Mammary epithelial cell (primary cell): ENCODE measurements around the gene ZCCHC2.

ENCODE experiments used
- EZH2 ChIP-seq: IDR thresholded peaks from 2 replicates; pipeline ENCODE4 v1.6.1; 2012; ENCODE audit warnings: low read length, inconsistent platforms, borderline replicate concordance
- TF ChIP-seq, protein P1 (sequence below), 2 donors: IDR thresholded peaks in 1 of 2; conservative IDR thresholded peaks in 1 of 2; 2 replicates each; pipeline ENCODE4 v1.5.1; 2011 to 2012; ENCODE audit warnings: inconsistent platforms in 2 of 2, low read length in 2 of 2, mild to moderate bottlenecking in 2 of 2, control low read depth in 1 of 2, low read depth in 1 of 2; ENCODE audit not compliant: insufficient read depth in 1 of 2; ENCODE audit errors: extremely low read depth in 1 of 2

DNA sequence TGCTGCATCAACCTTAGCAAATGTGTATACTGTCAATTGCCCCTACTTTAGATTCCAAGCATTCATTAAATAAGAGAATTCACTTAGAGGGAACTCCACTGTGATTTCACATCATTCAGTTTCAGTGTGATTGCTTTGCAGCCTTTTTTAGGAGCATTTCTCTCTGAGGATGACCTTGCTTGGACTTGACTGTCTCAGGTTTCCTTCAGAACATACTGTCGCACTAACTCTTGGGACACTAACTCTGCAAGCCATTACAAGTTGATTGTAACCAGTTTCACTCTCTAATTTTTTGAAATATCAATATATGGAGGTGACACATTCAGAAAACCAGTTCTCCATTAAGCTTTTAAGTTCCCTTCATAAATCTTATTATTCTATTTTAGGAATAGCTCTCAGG lies 6.6 kb upstream of the ZCCHC2 start:
- TF ChIP-seq EZH2 = no peak
- TF ChIP-seq, protein P1, sequence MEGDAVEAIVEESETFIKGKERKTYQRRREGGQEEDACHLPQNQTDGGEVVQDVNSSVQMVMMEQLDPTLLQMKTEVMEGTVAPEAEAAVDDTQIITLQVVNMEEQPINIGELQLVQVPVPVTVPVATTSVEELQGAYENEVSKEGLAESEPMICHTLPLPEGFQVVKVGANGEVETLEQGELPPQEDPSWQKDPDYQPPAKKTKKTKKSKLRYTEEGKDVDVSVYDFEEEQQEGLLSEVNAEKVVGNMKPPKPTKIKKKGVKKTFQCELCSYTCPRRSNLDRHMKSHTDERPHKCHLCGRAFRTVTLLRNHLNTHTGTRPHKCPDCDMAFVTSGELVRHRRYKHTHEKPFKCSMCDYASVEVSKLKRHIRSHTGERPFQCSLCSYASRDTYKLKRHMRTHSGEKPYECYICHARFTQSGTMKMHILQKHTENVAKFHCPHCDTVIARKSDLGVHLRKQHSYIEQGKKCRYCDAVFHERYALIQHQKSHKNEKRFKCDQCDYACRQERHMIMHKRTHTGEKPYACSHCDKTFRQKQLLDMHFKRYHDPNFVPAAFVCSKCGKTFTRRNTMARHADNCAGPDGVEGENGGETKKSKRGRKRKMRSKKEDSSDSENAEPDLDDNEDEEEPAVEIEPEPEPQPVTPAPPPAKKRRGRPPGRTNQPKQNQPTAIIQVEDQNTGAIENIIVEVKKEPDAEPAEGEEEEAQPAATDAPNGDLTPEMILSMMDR (conservative IDR thresholded peaks at IDR 0.05 in 1 of 2, IDR thresholded peaks at IDR 0.05 in 1 of 2; ENCODE audit: extremely low read depth in 1 of 2, insufficient read depth in 1 of 2, low read depth in 1 of 2, low read length in 2 of 2) = no peak
